H1 (cell line): ENCODE data around the gene FRMD3. TPM values are rescaled to one million over a fixed set of nuclear protein-coding genes. Genes with fewer than 3 reads are reported as not detected.

Experiments
- CTCF ChIA-PET: fragments of 300-600 bp; sonication (Branson Sonifier 250); formaldehyde crosslinking; loops from one replicate; lab custom pipeline; 2021; ENCODE audit not compliant: partially characterized antibody; lab: Charles Lee
- POLR2A ChIA-PET: fragments of 300-600 bp; sonication (Branson Sonifier 250); formaldehyde crosslinking; loops from one replicate; lab custom pipeline; 2021; ENCODE audit warnings: inconsistent platforms; ENCODE audit not compliant: partially characterized antibody; lab: Charles Lee
- DNase-seq, 2 experiments: peaks; one replicate each; pipeline versions ENCODE4 v3.0.0 to v3.0.0-alpha.2; 2010 to 2022; ENCODE audit warnings: low spot score in 2 of 2, low read depth in 1 of 2, mixed read lengths in 1 of 2
- FAIRE-seq: peaks from 2 replicates; lab custom pipeline; 2011; peaks lifted over from hg19 to GRCh38; lab: Jason Lieb, UNC
- H2AFZ ChIP-seq: 2 replicates; pipeline ENCODE4 v1.8.1; 2012; ENCODE audit warnings: low read length, inconsistent platforms
- H2AK5ac ChIP-seq: 2 replicates; pipeline ENCODE4 v1.6.1; 2013; ENCODE audit warnings: low read depth, low read length
- H2BK120ac ChIP-seq: replicated peaks from 2 replicates; pipeline ENCODE3; 2013; ENCODE audit warnings: low read depth, low read length, inconsistent platforms
- H2BK12ac ChIP-seq: 2 replicates; pipeline ENCODE4 v1.6.1; 2013; ENCODE audit warnings: low read depth, low read length
- H2BK15ac ChIP-seq: 2 replicates; pipeline ENCODE4 v1.6.1; 2013; ENCODE audit warnings: low read length
- H2BK20ac ChIP-seq: 2 replicates; pipeline ENCODE4 v1.6.1; 2013; ENCODE audit warnings: low read length
- H2BK5ac ChIP-seq: 2 replicates; pipeline ENCODE4 v1.6.1; 2013; ENCODE audit warnings: low read depth, low read length
- H3K14ac ChIP-seq: 2 replicates; pipeline ENCODE4 v1.6.1; 2013; ENCODE audit warnings: inconsistent platforms; ENCODE audit not compliant: insufficient read length
- H3K18ac ChIP-seq: 2 replicates; pipeline ENCODE4 v1.6.1; 2013; ENCODE audit warnings: low read length; ENCODE audit errors: extremely low read depth
- H3K23ac ChIP-seq: 2 replicates; pipeline ENCODE4 v1.6.1; 2013; ENCODE audit warnings: inconsistent platforms; ENCODE audit not compliant: insufficient read length
- H3K23me2 ChIP-seq: 2 replicates; pipeline ENCODE4 v1.6.1; 2013; ENCODE audit warnings: low read depth, low read length
- H3K27ac ChIP-seq: 2 replicates; pipeline ENCODE4 v1.6.1; 2011; ENCODE audit warnings: low read depth, low read length, inconsistent platforms
- H3K27me3 ChIP-seq, 4 experiments: replicated peaks in 1 of 4; 1 replicate in 1 of 4; 2 replicates in 3 of 4; pipeline versions ENCODE4 v1.6.1 to v1.8.1; 2011 to 2013; ENCODE audit warnings: low read length in 3 of 4, mild to moderate bottlenecking in 3 of 4, inconsistent platforms in 2 of 4, mixed read lengths in 2 of 4, moderate library complexity in 1 of 4; ENCODE audit not compliant: control insufficient read depth in 3 of 4, insufficient read depth in 3 of 4; ENCODE audit errors: extremely low read depth in 1 of 4
- H3K36me3 ChIP-seq, 4 experiments: 2 replicates each; pipeline versions ENCODE4 v1.6.1 to v1.8.1; 2011 to 2013; ENCODE audit warnings: mild to moderate bottlenecking in 4 of 4, low read length in 3 of 4, moderate library complexity in 2 of 4, control low read depth in 1 of 4, inconsistent platforms in 1 of 4; ENCODE audit not compliant: insufficient read depth in 4 of 4, control insufficient read depth in 2 of 4
- H3K4ac ChIP-seq: replicated peaks from 2 replicates; pipeline ENCODE3; 2013; ENCODE audit warnings: low read length, low read depth, mixed read lengths, inconsistent platforms; ENCODE audit not compliant: insufficient read length
- H3K4me1 ChIP-seq, 4 experiments: replicated peaks in 1 of 4; 1 replicate in 1 of 4; 2 replicates in 3 of 4; pipeline versions ENCODE4 v1.6.1 to v1.8.1; 2011 to 2013; ENCODE audit warnings: low read length in 3 of 4, inconsistent platforms in 2 of 4, mixed read lengths in 1 of 4; ENCODE audit not compliant: insufficient read depth in 4 of 4, control insufficient read depth in 3 of 4
- H3K4me2 ChIP-seq, 2 experiments: 2 replicates each; pipeline versions ENCODE4 v1.6.1 to v1.8.1; 2011 to 2013; ENCODE audit warnings: low read depth in 2 of 2, low read length in 2 of 2, control low read depth in 1 of 2, inconsistent platforms in 1 of 2, mild to moderate bottlenecking in 1 of 2; ENCODE audit not compliant: insufficient read depth in 1 of 2
- H3K4me3 ChIP-seq, 4 experiments: fragments of 200-600, 300-600 bp in 1 of 4; sonication (generic), shearing (Covaris generic), sonication (Bioruptor Twin) in 1 of 4; 2 replicates each; pipeline versions ENCODE4 v1.5.1 to v1.8.1; 2011 to 2016; ENCODE audit warnings: low read length in 4 of 4, low read depth in 3 of 4, control low read depth in 2 of 4, inconsistent platforms in 2 of 4, mild to moderate bottlenecking in 2 of 4, mixed read lengths in 1 of 4, moderate library complexity in 1 of 4; ENCODE audit not compliant: insufficient read depth in 2 of 4; ENCODE audit errors: extremely low read depth in 1 of 4
- H3K56ac ChIP-seq: replicated peaks from 2 replicates; pipeline ENCODE3; 2013; ENCODE audit warnings: low read depth, mild to moderate bottlenecking, mixed read lengths, low read length, inconsistent platforms; ENCODE audit not compliant: insufficient read length
- H3K79me1 ChIP-seq: 2 replicates; pipeline ENCODE4 v1.6.1; 2013; ENCODE audit warnings: low read depth, low read length, control low read depth
- H3K79me2 ChIP-seq, 2 experiments: 2 replicates each; pipeline versions ENCODE4 v1.6.1 to v1.8.1; 2012 to 2013; ENCODE audit warnings: low read length in 2 of 2, mild to moderate bottlenecking in 2 of 2, inconsistent platforms in 1 of 2; ENCODE audit not compliant: insufficient read depth in 2 of 2, control insufficient read depth in 1 of 2
- H3K9ac ChIP-seq, 4 experiments: replicated peaks in 1 of 4; 1 replicate in 1 of 4; 2 replicates in 3 of 4; pipeline versions ENCODE4 v1.6.1 to v1.8.1; 2011 to 2013; ENCODE audit warnings: low read depth in 3 of 4, low read length in 3 of 4, control low read depth in 2 of 4, mild to moderate bottlenecking in 2 of 4, moderate library complexity in 2 of 4, inconsistent platforms in 1 of 4; ENCODE audit errors: extremely low read depth in 1 of 4
- H3K9me3 ChIP-seq, 2 experiments: 2 replicates each; pipeline versions ENCODE4 v1.6.1 to v1.8.1; 2012 to 2013; ENCODE audit warnings: mild to moderate bottlenecking in 2 of 2, moderate library complexity in 2 of 2, control low read depth in 1 of 2, inconsistent platforms in 1 of 2, low read depth in 1 of 2, low read length in 1 of 2, mixed read lengths in 1 of 2; ENCODE audit not compliant: insufficient read depth in 2 of 2
- H4K20me1 ChIP-seq, 2 experiments: replicated peaks in 1 of 2; 2 replicates each; pipeline versions ENCODE3 to v1.8.1; 2011 to 2013; ENCODE audit warnings: inconsistent platforms in 2 of 2, low read length in 2 of 2, mild to moderate bottlenecking in 1 of 2; ENCODE audit not compliant: insufficient read depth in 2 of 2, control insufficient read depth in 1 of 2
- H4K5ac ChIP-seq: 2 replicates; pipeline ENCODE4 v1.6.1; 2013; ENCODE audit warnings: low read length, low read depth, mixed read lengths, inconsistent platforms; ENCODE audit not compliant: insufficient read length
- H4K8ac ChIP-seq: 2 replicates; pipeline ENCODE4 v1.8.0; 2013; ENCODE audit warnings: mild to moderate bottlenecking, moderate library complexity, low read length, inconsistent platforms; ENCODE audit not compliant: insufficient read depth; ENCODE audit errors: extremely low read depth
- H4K91ac ChIP-seq: replicated peaks from 2 replicates; pipeline ENCODE3; 2013; ENCODE audit warnings: low read length, mixed read lengths, inconsistent platforms; ENCODE audit not compliant: insufficient read length
- BCL11A ChIP-seq, 2 experiments: IDR thresholded peaks; one replicate each; pipeline ENCODE4 v1.6.1; 2011; ENCODE audit warnings: low read depth in 2 of 2, low read length in 2 of 2, mild to moderate bottlenecking in 2 of 2
- PHF8 ChIP-seq: fragments of 200-600 bp; sonication (generic); conservative IDR thresholded peaks from 2 replicates; pipeline ENCODE4 v1.7.1; 2012; ENCODE audit warnings: low read depth, mild to moderate bottlenecking, inconsistent platforms, low read length, moderate library complexity
- SUZ12 ChIP-seq: fragments of 200-600 bp; sonication (generic); IDR thresholded peaks from 2 replicates; pipeline ENCODE4 v1.6.1; 2012; ENCODE audit warnings: mild to moderate bottlenecking, inconsistent platforms, low read length, moderate library complexity, mixed read lengths
- WGBS, 2 experiments: shearing (Covaris generic) in 1 of 2; methylation state at CpG; one replicate each; pipeline versions ENCODE4 v1.1.6 to v1.1.7; 2013 to 2015; ENCODE audit warnings: low lambda C conversion rate in 2 of 2, mixed read lengths in 2 of 2, inconsistent platforms in 1 of 2, low coverage in 1 of 2, missing lambda C conversion rate in 1 of 2; ENCODE audit not compliant: insufficient replicate concordance in 2 of 2, insufficient coverage in 1 of 2, insufficient read length in 1 of 2; ENCODE audit errors: extremely low coverage in 1 of 2, missing lambda C conversion rate in 1 of 2; 5-methylcytosine and 5-hydroxymethylcytosine counted together
- polyA plus RNA-seq, 7 experiments: library from polyadenylated mRNA; depleted of rRNA in 3 of 7; stranded (reverse) in 5 of 7; unstranded in 2 of 7; fragments of >200 nt in 5 of 7; fragments of 200-250 nt in 2 of 7; gene quantifications; 1 replicate in 5 of 7; 2 replicates in 1 of 7; 4 replicates in 1 of 7; pipeline versions ENCODE4 v1.2.1 to v1.2.3, GENCODE V29; 2011 to 2013; ENCODE audit warnings: missing spikeins in 2 of 7, mixed read lengths in 2 of 7
- total RNA-seq: library from RNA; stranded (reverse); fragmentation: NEBNext Ultra II Directional; extraction: Animal tissue kit (Norgen Biotek cat#: 25700); gene quantifications from 2 replicates; pipeline ENCODE4 v1.2.1, GENCODE V29; 2021

The FRMD3 gene
- total and polyA plus RNA-seq, 2 of the 8 experiments (the other 6 are each of a cell fraction or from before 2014, with no cell fraction given), result 0.15 to 1.4 TPM

DNA sequence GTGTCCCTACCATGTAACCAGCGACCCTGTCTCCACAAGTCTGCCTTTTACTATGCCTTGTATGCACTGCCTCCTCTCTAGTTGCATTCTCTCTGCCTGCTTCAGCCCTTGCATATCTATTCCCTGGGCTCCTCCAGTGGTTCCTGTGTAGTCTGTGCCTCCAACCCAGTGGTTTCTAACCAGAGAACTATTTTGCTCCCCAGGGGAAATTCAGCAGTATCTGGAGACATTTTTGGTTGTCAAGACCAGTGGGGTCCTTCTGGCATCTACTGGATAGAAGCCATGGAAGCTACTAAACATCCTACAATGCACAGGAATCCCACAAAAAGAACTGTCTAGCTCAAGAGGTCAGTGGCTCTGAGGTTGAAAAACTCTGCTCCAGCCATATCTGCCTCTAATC is 251.2 kb downstream of the FRMD3 start:
- no peak overlapping the region for H3K4me3 ChIP-seq
- H3K56ac ChIP-seq, result no peak overlapping the region
- H3K4me1 ChIP-seq, result no peaks in the 10 kb centered on the region; a peak in 1 of 7 replicates
- H4K5ac ChIP-seq, result no peak overlapping the region
- H3K9me3 ChIP-seq, result no peaks in the 10 kb centered on the region
- H2AFZ ChIP-seq, result no peak overlapping the region
- no peak overlapping the region for H3K9ac ChIP-seq
- ChIA-PET POLR2A (no interaction called here), CTCF (interaction anchor here (1.1 kb wide), 1 partner anchor 47 kb away, joined by 4 read pairs; no protein-coding TSS in a partner anchor)
- TF ChIP-seq PHF8 (no peak), BCL11A (IDR thresholded peaks at IDR 0.05; ENCODE audit: low read depth in 2 of 2, low read length in 2 of 2) (no peak), SUZ12 (no peak)
- WGBS, 2 experiments, result 81% methylated on average over 1 of the region's 1 CpG; no CpG with 5 or more reads in 1 of the 2 experiments
- no peak overlapping the region for H2BK5ac ChIP-seq
- no peak overlapping the region for H4K8ac ChIP-seq
- H4K20me1 ChIP-seq, result no peaks in the 10 kb centered on the region
- H3K27me3 ChIP-seq, result no peaks in the 10 kb centered on the region
- H2AK5ac ChIP-seq, result no peak overlapping the region
- DNase-seq (no peak), FAIRE-seq (no peak)
- H3K23me2 ChIP-seq, result no peaks in the 10 kb centered on the region
- H2BK12ac ChIP-seq, result no peak overlapping the region
- no peak overlapping the region for H3K14ac ChIP-seq
- no peak overlapping the region for H3K4ac ChIP-seq
- H3K36me3 ChIP-seq, result no peaks in the 10 kb centered on the region
- no peak overlapping the region for H3K18ac ChIP-seq
- H3K79me2 ChIP-seq, result no peaks in the 10 kb centered on the region
- no peak overlapping the region for H3K23ac ChIP-seq
- no peak overlapping the region for H3K27ac ChIP-seq
- H3K4me2 ChIP-seq, result no peak overlapping the region
- no peak overlapping the region for H2BK120ac ChIP-seq
- H3K79me1 ChIP-seq, result no peaks in the 10 kb centered on the region
- H4K91ac ChIP-seq, result no peak overlapping the region
- no peak overlapping the region for H2BK20ac ChIP-seq
- H2BK15ac ChIP-seq, result no peak overlapping the region
